Suprapubic skin (tissue), 4 donors: ENCODE results near the gene CADPS2.

Source experiments
- CTCF ChIP-seq, 2 donors: fragments of 200-600 bp in 1 of 2; fragments of 450-650 bp in 1 of 2; sonication (generic) in 1 of 2; IDR thresholded peaks; one replicate each; pipeline ENCODE4 v1.5.1; 2016 to 2019; ENCODE audit warnings: antibody characterized with exemption in 2 of 2, mild to moderate bottlenecking in 1 of 2, moderate library complexity in 1 of 2
- EP300 ChIP-seq: sonication (generic); formaldehyde crosslinking; IDR thresholded peaks from one replicate; pipeline ENCODE4 v1.6.1; 2017; ENCODE audit warnings: antibody characterized with exemption
- POLR2AphosphoS5 ChIP-seq, 3 donors: sonication (generic); formaldehyde crosslinking; IDR thresholded peaks; one replicate each; pipeline ENCODE4 v1.6.1; 2017; ENCODE audit warnings: antibody characterized with exemption in 3 of 3

GRCh38 chr7:122831436-122831835 is 54.8 kb downstream of the CADPS2 start:
- TF ChIP-seq CTCF (IDR thresholded peaks at IDR 0.05) (no peak), POLR2AphosphoS5 (IDR thresholded peaks at IDR 0.05) (no peak), EP300 (no peak)
